ENCODE data around the gene LFNG. TPM values are rescaled to one million over a fixed set of nuclear protein-coding genes. Genes with fewer than 3 reads are reported as not detected.
"Not testable (repeated sequence)": the region's sequence is repeated elsewhere in the genome, so short reads cannot be mapped to it uniquely, and the experiment has no call there.

The LFNG gene
- total and polyA plus RNA-seq, 5 donors: 3.6 to 6.6 (median 5.2) TPM

- intact Hi-C loops (cut with DNase I): loop anchor here in 1 of 4 donors (10.0 kb wide), 1 partner anchor 71 kb away; no protein-coding TSS in a partner anchor
- H3K4me1 ChIP-seq (ENCODE audit: control insufficient read depth, insufficient read depth, low read length): peaks cover 4% of the 10 kb centered on the region
Measured at GRCh38 chr7:2555121-2556052, 35.8 kb downstream of the LFNG start, which contains the start of gene BRAT1. BRAT1 (minus strand) TSS chr7:2555524; CDS start chr7:2554431, 1,093 bp downstream.

GRCh38 chr7:2558629-2559282 is 39.2 kb downstream of the LFNG start, which contains the start of gene IQCE:
IQCE (plus strand) TSS chr7:2558979; CDS start chr7:2559182, 203 bp downstream.
- no peaks in the 10 kb centered on the region for H3K27me3 ChIP-seq (ENCODE audit: control insufficient read depth, insufficient read depth)
- peak within 1 kb of the TSS; percentile 72 for H3K27ac ChIP-seq (ENCODE audit: low read length)
- ATAC-seq (peak; percentile 80 to 83), DNase-seq (peak; percentile 96 to 99 (median 98))
- 1% methylated on average over 66 of the region's 66 CpGs for WGBS
- intact Hi-C loops (cut with DNase I): loop anchor here in 1 of 4 donors (10.0 kb wide), 1 partner anchor 74 kb away; no protein-coding TSS in a partner anchor
- peak within 1 kb of the TSS; percentile 99 for H3K4me3 ChIP-seq (ENCODE audit: low read length)
- no peaks in the 10 kb centered on the region for H3K9me3 ChIP-seq (ENCODE audit: control insufficient read depth, low read length)
- H3K4me1 ChIP-seq (ENCODE audit: control insufficient read depth, insufficient read depth, low read length): peaks cover 4% of the 10 kb centered on the region

More at GRCh38 chr7:2555121-2556052, 35.8 kb downstream of the LFNG start, which contains the start of gene BRAT1:
- no peaks in the 10 kb centered on the region for H3K9me3 ChIP-seq (ENCODE audit: control insufficient read depth, low read length)
- peak within 1 kb of the TSS; percentile 96 for H3K27ac ChIP-seq (ENCODE audit: low read length)
- H3K4me3 ChIP-seq (ENCODE audit: low read length): peak within 1 kb of the TSS; percentile 65
- WGBS: under 1% methylated on average over 79 of the region's 79 CpGs
- DNase-seq (peak; percentile 97 to 99 (median 99)), ATAC-seq (peak; percentile 94 to 95)
- H3K27me3 ChIP-seq (ENCODE audit: control insufficient read depth, insufficient read depth): no peaks in the 10 kb centered on the region

- Histone ChIP-seq H3K4me1 (ENCODE audit: control insufficient read depth, insufficient read depth, low read length) (peaks cover 2% of the 10 kb centered on the region), H3K9me3 (ENCODE audit: control insufficient read depth, low read length) (no peaks in the 10 kb centered on the region), H3K27ac (ENCODE audit: low read length) (peak overlapping the region; percentile 72), H3K4me3 (ENCODE audit: low read length) (peak overlapping the region; percentile 99), H3K27me3 (ENCODE audit: control insufficient read depth, insufficient read depth) (no peaks in the 10 kb centered on the region)
- ATAC-seq: no peak
- intact Hi-C loops (cut with DNase I): loop anchor here in 1 of 4 donors (10.0 kb wide), 1 partner anchor 75 kb away; no protein-coding TSS in a partner anchor
- 7% methylated on average over 53 of the region's 53 CpGs for WGBS
- DNase-seq: no peak
Measured at GRCh38 chr7:2559283-2559950, 39.8 kb downstream of the LFNG start.

GRCh38 chr7:2563955-2564354 is 44.4 kb downstream of the LFNG start:
- ATAC-seq; H3K4me1 ChIP-seq (ENCODE audit: control insufficient read depth, insufficient read depth, low read length); H3K27ac ChIP-seq (ENCODE audit: low read length); DNase-seq; H3K9me3 ChIP-seq (ENCODE audit: control insufficient read depth, low read length); H3K27me3 ChIP-seq (ENCODE audit: control insufficient read depth, insufficient read depth); intact Hi-C loops (cut with DNase I); H3K4me3 ChIP-seq (ENCODE audit: low read length): not testable (repeated sequence)
- WGBS: 96% methylated on average over 3 of the region's 3 CpGs

DNA sequence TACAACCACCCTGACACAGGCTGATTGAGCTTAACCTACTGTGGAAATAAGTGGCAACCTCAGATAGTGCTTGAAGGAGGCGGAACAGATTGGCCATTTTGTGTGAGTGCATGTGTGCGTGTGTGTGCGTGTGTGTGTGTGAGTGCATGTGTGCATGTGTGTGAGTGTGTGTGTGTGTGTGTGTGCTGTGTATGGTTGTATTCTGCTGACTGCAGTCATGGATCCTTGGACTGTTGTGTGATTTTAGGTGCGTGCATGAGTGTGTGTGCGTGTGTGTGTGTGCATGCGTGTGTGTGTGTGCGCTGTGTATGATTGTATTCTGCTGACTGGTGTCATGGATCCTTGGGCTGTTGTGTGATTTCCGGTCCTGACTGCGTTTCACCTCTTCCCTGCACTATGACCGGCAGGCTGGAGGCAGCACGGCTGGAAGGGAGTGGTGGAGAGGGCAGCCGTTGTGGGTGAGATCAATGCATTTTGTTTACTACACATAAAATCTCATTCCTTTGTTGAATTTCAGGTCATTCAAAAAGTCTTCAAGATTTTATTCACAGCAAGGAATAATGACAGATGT is 45.5 kb downstream of the LFNG start:
- no peak overlapping the region for H3K27ac ChIP-seq (ENCODE audit: low read length)
- no peak overlapping the region for H3K4me3 ChIP-seq (ENCODE audit: low read length)
- intact Hi-C loops (cut with DNase I): loop anchor here in 3 of 4 donors (5.0 kb wide), 2 partner anchors 97 to 117 kb away; no protein-coding TSS in a partner anchor
- no peak for DNase-seq
- no peaks in the 10 kb centered on the region for H3K27me3 ChIP-seq (ENCODE audit: control insufficient read depth, insufficient read depth)
- no peaks in the 10 kb centered on the region for H3K9me3 ChIP-seq (ENCODE audit: control insufficient read depth, low read length)
- H3K4me1 ChIP-seq (ENCODE audit: control insufficient read depth, insufficient read depth, low read length): no peaks in the 10 kb centered on the region
- 84% methylated on average over 12 of the region's 12 CpGs for WGBS
- no peak for ATAC-seq

DNA sequence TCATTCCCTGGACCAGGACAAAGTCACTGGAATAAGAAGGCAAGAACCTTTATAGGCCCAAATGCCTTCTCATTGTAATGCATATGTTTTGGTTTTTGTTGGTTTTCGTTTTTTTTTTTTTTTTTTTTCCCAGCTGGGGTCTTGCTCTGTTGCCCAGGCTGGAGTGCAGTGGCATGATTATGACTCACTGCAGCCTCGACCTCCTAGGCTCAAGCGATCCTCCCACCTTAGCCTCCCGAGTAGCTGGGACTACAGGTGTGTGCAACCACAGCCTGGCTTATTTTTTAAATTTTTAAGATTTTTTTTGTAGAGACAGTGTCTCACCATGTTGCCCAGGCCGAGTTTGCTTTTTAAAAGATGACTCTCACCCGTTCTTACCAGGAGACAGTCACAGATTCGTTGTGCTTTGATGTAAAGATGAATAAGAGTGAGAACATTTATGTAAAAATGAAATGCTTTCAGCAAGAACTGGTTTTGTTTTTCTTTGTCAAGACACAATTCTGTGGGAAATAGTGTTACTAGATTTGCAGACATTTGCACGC is 46.8 kb downstream of the LFNG start:
- Histone ChIP-seq H3K27ac (ENCODE audit: low read length) (no peak overlapping the region), H3K4me3 (ENCODE audit: low read length) (no peak overlapping the region), H3K9me3 (ENCODE audit: control insufficient read depth, low read length) (no peaks in the 10 kb centered on the region), H3K27me3 (ENCODE audit: control insufficient read depth, insufficient read depth) (no peaks in the 10 kb centered on the region), H3K4me1 (ENCODE audit: control insufficient read depth, insufficient read depth, low read length) (no peaks in the 10 kb centered on the region)
- intact Hi-C loops (cut with DNase I): loop anchor here in 3 of 4 donors (5.0 kb wide), 2 partner anchors 96 to 116 kb away; no protein-coding TSS in a partner anchor
- no peak for ATAC-seq
- DNase-seq: no peak
- 81% methylated on average over 8 of the region's 8 CpGs for WGBS

- H3K9me3 ChIP-seq (ENCODE audit: control insufficient read depth, low read length): no peaks in the 10 kb centered on the region
- intact Hi-C loops (cut with DNase I): loop anchor here in 3 of 4 donors (5.0 kb wide), 2 partner anchors 95 to 115 kb away; no protein-coding TSS in a partner anchor
- no peaks in the 10 kb centered on the region for H3K4me1 ChIP-seq (ENCODE audit: control insufficient read depth, insufficient read depth, low read length)
- H3K4me3 ChIP-seq (ENCODE audit: low read length): no peak overlapping the region
- WGBS: 51% methylated on average over 28 of the region's 28 CpGs
- DNase-seq (peak in 1 of 3 donors; percentile 77), ATAC-seq (peak; percentile 73 to 74)
- H3K27me3 ChIP-seq (ENCODE audit: control insufficient read depth, insufficient read depth): no peaks in the 10 kb centered on the region
- H3K27ac ChIP-seq (ENCODE audit: low read length): no peak overlapping the region
Measured at GRCh38 chr7:2566890-2567678, 47.5 kb downstream of the LFNG start.

DNA sequence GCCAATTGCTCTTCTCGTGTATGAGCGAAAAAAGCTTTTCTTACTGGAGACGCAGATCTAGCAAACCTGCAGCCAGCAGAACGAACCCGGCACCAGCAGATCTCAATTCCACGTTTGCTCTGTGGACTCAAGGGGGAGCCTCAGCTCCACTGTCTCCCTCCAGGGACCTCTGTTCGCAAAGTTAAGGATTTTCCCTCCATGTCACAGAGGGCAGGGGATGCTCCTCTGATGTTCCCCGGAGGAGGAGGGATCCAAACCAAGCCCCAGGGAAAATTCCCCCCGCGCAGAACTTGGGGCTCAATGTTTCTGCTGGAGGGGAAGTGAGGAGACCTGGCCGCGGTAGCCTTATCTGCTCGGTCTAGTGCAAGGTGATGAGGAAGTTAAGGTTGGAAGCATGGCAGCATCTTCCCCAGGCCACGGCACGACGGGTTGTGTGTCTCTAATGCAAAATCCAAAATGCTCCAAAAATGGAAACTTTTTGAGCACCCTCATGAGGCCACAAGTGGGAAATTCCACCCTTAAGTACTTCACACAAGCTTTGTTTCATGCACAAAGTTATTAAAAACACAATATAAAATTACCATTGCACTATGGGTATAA is 48.2 kb downstream of the LFNG start:
- intact Hi-C loops (cut with DNase I): loop anchor here in 3 of 4 donors (5.0 kb wide), 2 partner anchors 95 to 115 kb away; no protein-coding TSS in a partner anchor
- WGBS: 30% methylated on average over 16 of the region's 16 CpGs
- DNase-seq: peak in 2 of 3 donors; percentile 39 to 60
- Histone ChIP-seq H3K9me3 (ENCODE audit: control insufficient read depth, low read length) (no peaks in the 10 kb centered on the region), H3K27me3 (ENCODE audit: control insufficient read depth, insufficient read depth) (no peaks in the 10 kb centered on the region), H3K4me1 (ENCODE audit: control insufficient read depth, insufficient read depth, low read length) (no peaks in the 10 kb centered on the region), H3K27ac (ENCODE audit: low read length) (no peak overlapping the region), H3K4me3 (ENCODE audit: low read length) (no peak overlapping the region)
- peak; percentile 73 to 79 for ATAC-seq

All from right cardiac atrium (tissue), 5 donors.